Karpas-422 (cell line): Measurements from ENCODE around the gene SLC7A6OS. TPM values are rescaled to one million over a fixed set of nuclear protein-coding genes. Genes with fewer than 3 reads are reported as not detected.
A peak's percentile ranks its signal among the peaks of the same experiment; 100 is the strongest.

Experiments used
- DNase-seq: peaks from one replicate; pipeline ENCODE4 v3.0.0-alpha.2; 2015
- H2AFZ ChIP-seq: fragments of 200-600 bp; sonication (generic); 2 replicates; pipeline ENCODE4 v1.6.1; 2014; ENCODE audit warnings: antibody characterized with exemption, low read length, mixed read lengths
- H3K27ac ChIP-seq: fragments of 200-600 bp; sonication (generic); 2 replicates; pipeline ENCODE4 v1.5.1; 2014; ENCODE audit warnings: mild to moderate bottlenecking, low read length, moderate library complexity
- H3K27me3 ChIP-seq: fragments of 200-600 bp; sonication (generic); 2 replicates; pipeline ENCODE4 v1.6.1; 2014; ENCODE audit warnings: low read length, mixed read lengths
- H3K36me3 ChIP-seq: fragments of 200-600 bp; sonication (generic); 2 replicates; pipeline ENCODE4 v1.6.1; 2014; ENCODE audit warnings: low read length, mixed read lengths; ENCODE audit not compliant: insufficient read depth
- H3K4me1 ChIP-seq: fragments of 200-600 bp; sonication (generic); 2 replicates; pipeline ENCODE4 v1.6.1; 2014; ENCODE audit warnings: mild to moderate bottlenecking, low read length, mixed read lengths
- H3K4me2 ChIP-seq: fragments of 200-600 bp; sonication (generic); 2 replicates; pipeline ENCODE4 v1.6.1; 2014; ENCODE audit warnings: low read length, low read depth, mild to moderate bottlenecking; ENCODE audit not compliant: poor library complexity, severe bottlenecking
- H3K4me3 ChIP-seq: fragments of 200-600 bp; sonication (generic); 2 replicates; pipeline ENCODE4 v1.5.1; 2014; ENCODE audit warnings: mild to moderate bottlenecking, antibody characterized with exemption, low read length, mixed read lengths
- H3K79me2 ChIP-seq: fragments of 200-600 bp; sonication (generic); 2 replicates; pipeline ENCODE4 v1.6.1; 2014; ENCODE audit warnings: mild to moderate bottlenecking, low read length, mixed read lengths
- H3K9ac ChIP-seq: fragments of 200-600 bp; sonication (generic); 2 replicates; pipeline ENCODE4 v1.6.0; 2014; ENCODE audit warnings: low read length
- H3K9me2 ChIP-seq: fragments of 200-600 bp; sonication (generic), shearing (Covaris generic); replicated peaks from 2 replicates; pipeline ENCODE4 v1.6.0; 2014; ENCODE audit warnings: mild to moderate bottlenecking, low read length, moderate library complexity; ENCODE audit not compliant: insufficient read depth
- H3K9me3 ChIP-seq: fragments of 300-700, 200-600 bp; sonication (generic); 2 replicates; pipeline ENCODE4 v1.6.1; 2014; ENCODE audit warnings: low read length, mixed read lengths
- H4K20me1 ChIP-seq: fragments of 200-600 bp; sonication (generic); 2 replicates; pipeline ENCODE4 v1.6.1; 2014; ENCODE audit warnings: mild to moderate bottlenecking, antibody characterized with exemption, low read length, low read depth; ENCODE audit not compliant: insufficient read depth
- total RNA-seq: library from RNA; depleted of rRNA; stranded (reverse); fragments of >200 nt; shearing (Covaris generic); gene quantifications from 2 replicates; pipeline ENCODE4 v1.2.3, GENCODE V29; 2014; ENCODE audit warnings: low replicate concordance

SLC7A6OS gene
- total RNA-seq, 1 experiment from 2014 or later = 13.3 TPM

GRCh38 chr16:68339214-68339613, 28.5 kb upstream of the SLC7A6OS start:
- Histone ChIP-seq H3K9me3 (no peaks in the 10 kb centered on the region), H3K9me2 (no peaks in the 10 kb centered on the region), H3K9ac (no peak overlapping the region), H3K27ac (no peak overlapping the region), H3K36me3 (peaks cover 23% of the 10 kb centered on the region), H3K4me2 (no peak overlapping the region), H4K20me1 (no peaks in the 10 kb centered on the region), H3K4me1 (no peaks in the 10 kb centered on the region), H3K79me2 (0 out of 2 replicates have a peak, but pooled peaks cover 3% of the 10 kb centered on the region), H2AFZ (no peak overlapping the region), H3K4me3 (no peak overlapping the region), H3K27me3 (no peaks in the 10 kb centered on the region)
- no peak for DNase-seq

- Histone ChIP-seq H4K20me1 (no peaks in the 10 kb centered on the region), H3K36me3 (peaks cover 23% of the 10 kb centered on the region)
Observed at GRCh38 chr16:68338326-68339119, 27.8 kb upstream of the SLC7A6OS start.

GRCh38 chr16:68335175-68335574, 24.4 kb upstream of the SLC7A6OS start:
- Histone ChIP-seq H3K4me1 (peaks cover 3% of the 10 kb centered on the region; the same call in 1 of the 2 replicates), H3K4me3 (no peak overlapping the region), H3K79me2 (no peaks in the 10 kb centered on the region), H3K9me2 (no peaks in the 10 kb centered on the region), H3K9me3 (no peaks in the 10 kb centered on the region), H3K9ac (no peak overlapping the region), H3K27me3 (no peaks in the 10 kb centered on the region), H3K4me2 (no peak overlapping the region), H4K20me1 (no peaks in the 10 kb centered on the region), H3K27ac (no peak overlapping the region), H3K36me3 (peaks cover 30% of the 10 kb centered on the region), H2AFZ (no peak overlapping the region)
- DNase-seq = no peak

More at GRCh38 chr16:68338326-68339119, 27.8 kb upstream of the SLC7A6OS start:
- Histone ChIP-seq H3K9me2 (no peaks in the 10 kb centered on the region), H3K9me3 (no peaks in the 10 kb centered on the region), H2AFZ (no peak overlapping the region), H3K79me2 (0 out of 2 replicates have a peak, but pooled peaks cover 3% of the 10 kb centered on the region), H3K9ac (no peak overlapping the region), H3K4me2 (no peak overlapping the region), H3K27ac (no peak overlapping the region), H3K27me3 (no peaks in the 10 kb centered on the region), H3K4me1 (no peaks in the 10 kb centered on the region), H3K4me3 (no peak overlapping the region)
- no peak for DNase-seq

GRCh38 chr16:68332411-68333121, 21.8 kb upstream of the SLC7A6OS start:
- Histone ChIP-seq H3K4me1 (peaks cover 3% of the 10 kb centered on the region; the same call in 1 of the 2 replicates), H3K9me3 (no peaks in the 10 kb centered on the region), H4K20me1 (no peaks in the 10 kb centered on the region), H3K27ac (no peak overlapping the region), H3K4me3 (no peak overlapping the region), H3K27me3 (no peaks in the 10 kb centered on the region), H3K9ac (no peak overlapping the region), H3K4me2 (no peak overlapping the region), H2AFZ (no peak overlapping the region), H3K79me2 (no peaks in the 10 kb centered on the region), H3K9me2 (no peaks in the 10 kb centered on the region), H3K36me3 (peaks cover 28% of the 10 kb centered on the region)
- DNase-seq = no peak

- no peaks in the 10 kb centered on the region for H4K20me1 ChIP-seq
- no peaks in the 10 kb centered on the region for H3K27me3 ChIP-seq
- no peak overlapping the region for H3K9ac ChIP-seq
- H3K4me2 ChIP-seq = no peak overlapping the region
- no peak for DNase-seq
- no peak overlapping the region for H2AFZ ChIP-seq
- H3K9me3 ChIP-seq = no peaks in the 10 kb centered on the region
- H3K4me3 ChIP-seq = no peak overlapping the region
- peaks cover 31% of the 10 kb centered on the region for H3K36me3 ChIP-seq
- no peaks in the 10 kb centered on the region for H3K9me2 ChIP-seq
- H3K79me2 ChIP-seq = no peaks in the 10 kb centered on the region
- H3K27ac ChIP-seq = no peak overlapping the region
- H3K4me1 ChIP-seq = peaks cover 3% of the 10 kb centered on the region; the same call in 1 of the 2 replicates
Observed at GRCh38 chr16:68331879-68332410, 21.2 kb upstream of the SLC7A6OS start.

GRCh38 chr16:68328860-68329390, 18.2 kb upstream of the SLC7A6OS start:
- Histone ChIP-seq H3K9me3 (no peaks in the 10 kb centered on the region), H3K4me3 (no peak overlapping the region), H3K9me2 (no peaks in the 10 kb centered on the region), H3K4me2 (no peak overlapping the region), H2AFZ (no peak overlapping the region), H3K27me3 (no peaks in the 10 kb centered on the region), H3K4me1 (peaks cover 3% of the 10 kb centered on the region; the same call in 1 of the 2 replicates), H3K9ac (no peak overlapping the region), H3K27ac (no peak overlapping the region), H3K36me3 (peaks cover 31% of the 10 kb centered on the region), H4K20me1 (no peaks in the 10 kb centered on the region), H3K79me2 (no peaks in the 10 kb centered on the region)
- DNase-seq = no peak

GRCh38 chr16:68328151-68328859, 17.6 kb upstream of the SLC7A6OS start:
- Histone ChIP-seq H3K4me2 (no peak overlapping the region), H3K4me1 (peaks cover 3% of the 10 kb centered on the region; the same call in 1 of the 2 replicates), H3K9ac (no peak overlapping the region), H3K9me3 (no peaks in the 10 kb centered on the region), H3K27me3 (no peaks in the 10 kb centered on the region), H3K79me2 (no peaks in the 10 kb centered on the region), H3K9me2 (no peaks in the 10 kb centered on the region), H4K20me1 (no peaks in the 10 kb centered on the region), H3K36me3 (peaks cover 31% of the 10 kb centered on the region), H2AFZ (no peak overlapping the region), H3K27ac (no peak overlapping the region), H3K4me3 (no peak overlapping the region)
- DNase-seq = peak; percentile 93
